GM18861 (cell line): ENCODE measurements around the gene VPS36.
"Not testable (repeated sequence)": the region's sequence is repeated elsewhere in the genome, so short reads cannot be mapped to it uniquely, and the experiment has no call there.

Experiments used
- ATAC-seq: cut with Tn5 transposase; IDR thresholded peaks from one replicate; pipeline ENCODE4 v1.9.1; 2021; ENCODE audit not compliant: unreplicated experiment

Gene VPS36

GRCh38 chr13:52383366-52383765, 67.1 kb downstream of the VPS36 start:
- ATAC-seq: no peak

- no peak for ATAC-seq
Measured at GRCh38 chr13:52378312-52378711, 72.1 kb downstream of the VPS36 start.

GRCh38 chr13:52377898-52378297, 72.5 kb downstream of the VPS36 start:
- no peak for ATAC-seq

GRCh38 chr13:52374873-52375411, 75.5 kb downstream of the VPS36 start:
- no peak for ATAC-seq

GRCh38 chr13:52374389-52374788, 76.0 kb downstream of the VPS36 start:
- ATAC-seq: no peak

GRCh38 chr13:52373277-52373676, 77.2 kb downstream of the VPS36 start:
- not testable (repeated sequence) for ATAC-seq

GRCh38 chr13:52371736-52372247, 78.6 kb downstream of the VPS36 start:
- ATAC-seq: no peak

- no peak for ATAC-seq
Measured at GRCh38 chr13:52366291-52366690, 84.1 kb downstream of the VPS36 start.
